AG04449 (cell line): ENCODE measurements around the gene ARL14.
"Not testable (repeated sequence)": the region's sequence is repeated elsewhere in the genome, so short reads cannot be mapped to it uniquely, and the experiment has no call there.

ENCODE experiments used
- CTCF ChIA-PET: fragments of 350-600 bp; formaldehyde crosslinking; extraction: SDS; loops from one replicate; lab custom pipeline; 2021; ENCODE audit warnings: antibody characterized with exemption; lab: Yijun Ruan, JAX
- POLR2A ChIA-PET: fragments of 400-600, 350-600 bp; formaldehyde crosslinking; extraction: SDS; loops from one replicate; lab custom pipeline; 2020; ENCODE audit warnings: antibody characterized with exemption, inconsistent platforms; lab: Yijun Ruan, JAX
- DNase-seq: peaks from one replicate; pipeline ENCODE4 v3.0.0-alpha.2; 2010; ENCODE audit warnings: low read depth, low spot score
- H3K4me3 ChIP-seq: 2 replicates; pipeline ENCODE4 v1.5.1; 2011; ENCODE audit warnings: low read depth, mild to moderate bottlenecking, control low read depth, low read length
- TF ChIP-seq, protein P1 (sequence below): IDR thresholded peaks from one replicate; pipeline ENCODE4 v1.5.1; 2011; ENCODE audit warnings: mild to moderate bottlenecking, moderate library complexity, low read length, control low read depth, inconsistent platforms; ENCODE audit not compliant: insufficient read depth; ENCODE audit errors: missing control alignments

Gene ARL14

GRCh38 chr3:160702290-160702689, 25.3 kb downstream of the ARL14 start:
- DNase-seq: no peak
- POLR2A ChIA-PET: no interaction called here
- CTCF ChIA-PET: interaction anchor here (1.2 kb wide), 1 partner anchor 239 kb away, joined by 3 read pairs; no protein-coding TSS in a partner anchor
- TF ChIP-seq, protein P1, sequence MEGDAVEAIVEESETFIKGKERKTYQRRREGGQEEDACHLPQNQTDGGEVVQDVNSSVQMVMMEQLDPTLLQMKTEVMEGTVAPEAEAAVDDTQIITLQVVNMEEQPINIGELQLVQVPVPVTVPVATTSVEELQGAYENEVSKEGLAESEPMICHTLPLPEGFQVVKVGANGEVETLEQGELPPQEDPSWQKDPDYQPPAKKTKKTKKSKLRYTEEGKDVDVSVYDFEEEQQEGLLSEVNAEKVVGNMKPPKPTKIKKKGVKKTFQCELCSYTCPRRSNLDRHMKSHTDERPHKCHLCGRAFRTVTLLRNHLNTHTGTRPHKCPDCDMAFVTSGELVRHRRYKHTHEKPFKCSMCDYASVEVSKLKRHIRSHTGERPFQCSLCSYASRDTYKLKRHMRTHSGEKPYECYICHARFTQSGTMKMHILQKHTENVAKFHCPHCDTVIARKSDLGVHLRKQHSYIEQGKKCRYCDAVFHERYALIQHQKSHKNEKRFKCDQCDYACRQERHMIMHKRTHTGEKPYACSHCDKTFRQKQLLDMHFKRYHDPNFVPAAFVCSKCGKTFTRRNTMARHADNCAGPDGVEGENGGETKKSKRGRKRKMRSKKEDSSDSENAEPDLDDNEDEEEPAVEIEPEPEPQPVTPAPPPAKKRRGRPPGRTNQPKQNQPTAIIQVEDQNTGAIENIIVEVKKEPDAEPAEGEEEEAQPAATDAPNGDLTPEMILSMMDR: no peak
- no peak overlapping the region for H3K4me3 ChIP-seq

GRCh38 chr3:160703974-160704373, 27.0 kb downstream of the ARL14 start:
- TF ChIP-seq, protein P1: no peak
- ChIA-PET POLR2A (no interaction called here), CTCF (interaction anchor here (0.5 to 1.7 kb wide), 3 partner anchors 17 to 710 kb away, joined by 4 to 10 read pairs (median 6); no protein-coding TSS in a partner anchor)
- DNase-seq: no peak
- no peak overlapping the region for H3K4me3 ChIP-seq

GRCh38 chr3:160707187-160707794, 30.3 kb downstream of the ARL14 start:
- ChIA-PET POLR2A (no interaction called here), CTCF (interaction anchor here (1.0 to 2.5 kb wide), 3 partner anchors 9 to 236 kb away, joined by 3 to 31 read pairs (median 8); no protein-coding TSS in a partner anchor)
- TF ChIP-seq, protein P1: peak; percentile 48
- H3K4me3 ChIP-seq: no peak overlapping the region
- DNase-seq: no peak

GRCh38 chr3:160709477-160710182, 32.7 kb downstream of the ARL14 start:
- ChIA-PET POLR2A (no interaction called here), CTCF (interaction anchor here (2.0 to 2.5 kb wide), 2 partner anchors 231 to 233 kb away, joined by 5 to 31 read pairs; no protein-coding TSS in a partner anchor)
- no peak for DNase-seq
- H3K4me3 ChIP-seq: no peak overlapping the region
- TF ChIP-seq, protein P1: no peak

GRCh38 chr3:160713144-160713543, 36.2 kb downstream of the ARL14 start:
- CTCF ChIA-PET, POLR2A ChIA-PET: not testable (repeated sequence)

GRCh38 chr3:160719710-160720109, 42.8 kb downstream of the ARL14 start:
- ChIA-PET CTCF (no interaction called here), POLR2A (no interaction called here)
- no peak for DNase-seq
- TF ChIP-seq, protein P1: no peak
- H3K4me3 ChIP-seq: no peak overlapping the region

More at GRCh38 chr3:160713144-160713543, 36.2 kb downstream of the ARL14 start:
- not testable (repeated sequence) for DNase-seq, H3K4me3 ChIP-seq
